ENCODE data around the gene NADSYN1.
"Not testable (repeated sequence)": the region's sequence is repeated elsewhere in the genome, so short reads cannot be mapped to it uniquely, and the experiment has no call there.

Gene NADSYN1

GRCh38 chr11:71527576-71528210, 74.7 kb downstream of the NADSYN1 start:
- no peak for DNase-seq

- DNase-seq, result no peak
These were observed 77.6 kb downstream of the NADSYN1 start for GRCh38 chr11:71530602-71531001.

- no peak for DNase-seq
These were observed 79.1 kb downstream of the NADSYN1 start for GRCh38 chr11:71532036-71532610.

GRCh38 chr11:71534711-71535608, 82.0 kb downstream of the NADSYN1 start:
- not testable (repeated sequence) for DNase-seq

- no peak for DNase-seq
These were observed 82.8 kb downstream of the NADSYN1 start for GRCh38 chr11:71535825-71536224.

- DNase-seq, result no peak
These were observed 84.5 kb downstream of the NADSYN1 start for GRCh38 chr11:71537537-71537936.

GRCh38 chr11:71537977-71538665, 85.1 kb downstream of the NADSYN1 start, which contains the start of gene KRTAP5-8:
Gene KRTAP5-8, plus strand, starts transcription at chr11:71538025. Its CDS starts 31 bp downstream, at chr11:71538056.
- DNase-seq, result not testable (repeated sequence)

GRCh38 chr11:71538666-71538990, 85.6 kb downstream of the NADSYN1 start:
- no peak for DNase-seq

- no peak for DNase-seq
These were observed 86.0 kb downstream of the NADSYN1 start for GRCh38 chr11:71539017-71539416.

- DNase-seq, result not testable (repeated sequence)
These were observed 87.0 kb downstream of the NADSYN1 start for GRCh38 chr11:71539971-71540370.

GRCh38 chr11:71540521-71541304, 87.7 kb downstream of the NADSYN1 start:
- not testable (repeated sequence) for DNase-seq

GRCh38 chr11:71542382-71542781, 89.4 kb downstream of the NADSYN1 start:
- no peak for DNase-seq

- no peak for DNase-seq
These were observed 90.1 kb downstream of the NADSYN1 start for GRCh38 chr11:71542879-71543777.

- no peak for DNase-seq
These were observed 90.9 kb downstream of the NADSYN1 start for GRCh38 chr11:71543866-71544265.

GRCh38 chr11:71544525-71545214, 91.7 kb downstream of the NADSYN1 start:
- no peak for DNase-seq

GRCh38 chr11:71545405-71545966, 92.5 kb downstream of the NADSYN1 start:
- no peak for DNase-seq

- no peak for DNase-seq
These were observed 95.1 kb downstream of the NADSYN1 start, which contains the start of gene KRTAP5-9 for GRCh38 chr11:71548120-71548519. Gene KRTAP5-9, plus strand, starts transcription at chr11:71548420. Its CDS starts 238 bp downstream, at chr11:71548658.

- DNase-seq, result no peak
These were observed 95.7 kb downstream of the NADSYN1 start for GRCh38 chr11:71548716-71549151.

Measured in NCI-H1092 (cell line).